K562 (cell line): Measurements from ENCODE around the gene GNS. TPM values are rescaled to one million over a fixed set of nuclear protein-coding genes. Genes with fewer than 3 reads are reported as not detected.
A peak's percentile ranks its signal among the peaks of the same experiment; 100 is the strongest.

Source experiments
- EP300 ChIP-seq: IDR thresholded peaks from 2 replicates; pipeline ENCODE4 v1.6.1; 2012; ENCODE audit warnings: low read length, improper control_type of control experiment
- GTF2F1 ChIP-seq: IDR thresholded peaks from 2 replicates; pipeline ENCODE4 v1.6.1; 2011; ENCODE audit warnings: low read depth, low read length, improper control_type of control experiment
- KLF6 ChIP-seq: fragments of 250-450 bp; sonication (Bioruptor Pico); IDR thresholded peaks from 2 replicates; pipeline ENCODE4 v1.4.0; 2020; ENCODE audit warnings: mild to moderate bottlenecking, moderate library complexity, borderline replicate concordance
- PCBP1 ChIP-seq: fragments of 200-400 bp; formaldehyde crosslinking; IDR thresholded peaks from 2 replicates; pipeline ENCODE4 v1.6.1; 2018; ENCODE audit warnings: mild to moderate bottlenecking, low read depth, low read length; ENCODE audit not compliant: poor library complexity, severe bottlenecking
- ZBTB7A ChIP-seq: IDR thresholded peaks from 2 replicates; pipeline ENCODE4 v1.6.1; 2011; ENCODE audit warnings: low read depth, mild to moderate bottlenecking, low read length, moderate library complexity, borderline replicate concordance; ENCODE audit not compliant: control insufficient read depth
- ZNF561 ChIP-seq: fragments of 450-650 bp; formaldehyde crosslinking; conservative IDR thresholded peaks from 2 replicates; pipeline ENCODE4 v1.4.0; 2020; ENCODE audit warnings: mild to moderate bottlenecking, moderate library complexity
- ZNF586 ChIP-seq: fragments of 450-650 bp; formaldehyde crosslinking; conservative IDR thresholded peaks from 2 replicates; pipeline ENCODE4 v1.4.0; 2020; ENCODE audit warnings: mild to moderate bottlenecking, moderate library complexity
- polyA plus RNA-seq, 8 experiments: library from polyadenylated mRNA; depleted of rRNA in 4 of 8; stranded (reverse) in 5 of 8; unstranded in 3 of 8; fragments of >200 nt; fragmentation: Nextera tagmentation in 2 of 8; fragmentation: Illumina TruSeq in 1 of 8; extraction: Ambion mirVana in 2 of 8; extraction: Trizol in 1 of 8; gene quantifications; 2 replicates each; pipeline versions ENCODE4 v1.2.1 to v1.2.3, GENCODE V29; 2011 to 2014; ENCODE audit warnings: inconsistent platforms in 1 of 8, missing spikeins in 1 of 8
- total RNA-seq, 7 experiments: library from RNA; depleted of rRNA in 6 of 7; stranded (reverse); fragments of >200 nt in 6 of 7; fragmentation: Illumina TruSeq in 2 of 7; extraction: Trizol in 2 of 7; gene quantifications; 2 replicates each; pipeline versions ENCODE4 v1.2.1 to v1.2.3, GENCODE V29; 2011 to 2021; ENCODE audit warnings: low replicate concordance in 1 of 7
- TF ChIP-seq, protein P1 (sequence below): fragments of 200-600 bp; sonication (generic); IDR thresholded peaks from one replicate; pipeline ENCODE4 v1.6.1; 2012; ENCODE audit warnings: mild to moderate bottlenecking, low read depth, low read length, inconsistent platforms
- TF ChIP-seq, protein P2 (sequence below): fragments of 450-650 bp; formaldehyde crosslinking; conservative IDR thresholded peaks from 2 replicates; pipeline ENCODE4 v1.4.0; 2022; ENCODE audit warnings: mild to moderate bottlenecking, missing genetic modification characterization

GNS gene
- total and polyA plus RNA-seq, 9 of the 15 experiments (the other 6 are each of a cell fraction or from before 2014, with no cell fraction given), result 4.6 to 30.3 (median 18.9) TPM

DNA sequence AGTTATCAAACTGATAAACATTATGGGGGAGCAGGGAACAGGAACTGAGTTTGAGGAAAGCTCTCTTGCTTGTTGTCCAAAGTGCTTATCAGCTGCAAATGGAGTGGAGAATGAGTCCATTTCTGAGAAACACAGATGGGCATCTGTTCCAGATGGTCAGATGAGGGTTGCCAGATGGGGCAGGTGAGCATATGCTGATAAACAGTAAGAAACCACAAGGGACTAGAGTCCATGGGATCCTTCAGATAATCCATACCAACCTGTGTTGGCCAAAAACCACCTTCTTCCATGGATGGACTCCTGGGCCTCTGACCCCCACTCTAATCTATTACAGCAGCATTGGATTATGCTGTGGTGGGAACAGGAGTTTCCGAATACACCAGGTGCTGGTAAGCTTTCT, 38.3 kb downstream of the GNS start (continued):
- TF ChIP-seq, protein P1, sequence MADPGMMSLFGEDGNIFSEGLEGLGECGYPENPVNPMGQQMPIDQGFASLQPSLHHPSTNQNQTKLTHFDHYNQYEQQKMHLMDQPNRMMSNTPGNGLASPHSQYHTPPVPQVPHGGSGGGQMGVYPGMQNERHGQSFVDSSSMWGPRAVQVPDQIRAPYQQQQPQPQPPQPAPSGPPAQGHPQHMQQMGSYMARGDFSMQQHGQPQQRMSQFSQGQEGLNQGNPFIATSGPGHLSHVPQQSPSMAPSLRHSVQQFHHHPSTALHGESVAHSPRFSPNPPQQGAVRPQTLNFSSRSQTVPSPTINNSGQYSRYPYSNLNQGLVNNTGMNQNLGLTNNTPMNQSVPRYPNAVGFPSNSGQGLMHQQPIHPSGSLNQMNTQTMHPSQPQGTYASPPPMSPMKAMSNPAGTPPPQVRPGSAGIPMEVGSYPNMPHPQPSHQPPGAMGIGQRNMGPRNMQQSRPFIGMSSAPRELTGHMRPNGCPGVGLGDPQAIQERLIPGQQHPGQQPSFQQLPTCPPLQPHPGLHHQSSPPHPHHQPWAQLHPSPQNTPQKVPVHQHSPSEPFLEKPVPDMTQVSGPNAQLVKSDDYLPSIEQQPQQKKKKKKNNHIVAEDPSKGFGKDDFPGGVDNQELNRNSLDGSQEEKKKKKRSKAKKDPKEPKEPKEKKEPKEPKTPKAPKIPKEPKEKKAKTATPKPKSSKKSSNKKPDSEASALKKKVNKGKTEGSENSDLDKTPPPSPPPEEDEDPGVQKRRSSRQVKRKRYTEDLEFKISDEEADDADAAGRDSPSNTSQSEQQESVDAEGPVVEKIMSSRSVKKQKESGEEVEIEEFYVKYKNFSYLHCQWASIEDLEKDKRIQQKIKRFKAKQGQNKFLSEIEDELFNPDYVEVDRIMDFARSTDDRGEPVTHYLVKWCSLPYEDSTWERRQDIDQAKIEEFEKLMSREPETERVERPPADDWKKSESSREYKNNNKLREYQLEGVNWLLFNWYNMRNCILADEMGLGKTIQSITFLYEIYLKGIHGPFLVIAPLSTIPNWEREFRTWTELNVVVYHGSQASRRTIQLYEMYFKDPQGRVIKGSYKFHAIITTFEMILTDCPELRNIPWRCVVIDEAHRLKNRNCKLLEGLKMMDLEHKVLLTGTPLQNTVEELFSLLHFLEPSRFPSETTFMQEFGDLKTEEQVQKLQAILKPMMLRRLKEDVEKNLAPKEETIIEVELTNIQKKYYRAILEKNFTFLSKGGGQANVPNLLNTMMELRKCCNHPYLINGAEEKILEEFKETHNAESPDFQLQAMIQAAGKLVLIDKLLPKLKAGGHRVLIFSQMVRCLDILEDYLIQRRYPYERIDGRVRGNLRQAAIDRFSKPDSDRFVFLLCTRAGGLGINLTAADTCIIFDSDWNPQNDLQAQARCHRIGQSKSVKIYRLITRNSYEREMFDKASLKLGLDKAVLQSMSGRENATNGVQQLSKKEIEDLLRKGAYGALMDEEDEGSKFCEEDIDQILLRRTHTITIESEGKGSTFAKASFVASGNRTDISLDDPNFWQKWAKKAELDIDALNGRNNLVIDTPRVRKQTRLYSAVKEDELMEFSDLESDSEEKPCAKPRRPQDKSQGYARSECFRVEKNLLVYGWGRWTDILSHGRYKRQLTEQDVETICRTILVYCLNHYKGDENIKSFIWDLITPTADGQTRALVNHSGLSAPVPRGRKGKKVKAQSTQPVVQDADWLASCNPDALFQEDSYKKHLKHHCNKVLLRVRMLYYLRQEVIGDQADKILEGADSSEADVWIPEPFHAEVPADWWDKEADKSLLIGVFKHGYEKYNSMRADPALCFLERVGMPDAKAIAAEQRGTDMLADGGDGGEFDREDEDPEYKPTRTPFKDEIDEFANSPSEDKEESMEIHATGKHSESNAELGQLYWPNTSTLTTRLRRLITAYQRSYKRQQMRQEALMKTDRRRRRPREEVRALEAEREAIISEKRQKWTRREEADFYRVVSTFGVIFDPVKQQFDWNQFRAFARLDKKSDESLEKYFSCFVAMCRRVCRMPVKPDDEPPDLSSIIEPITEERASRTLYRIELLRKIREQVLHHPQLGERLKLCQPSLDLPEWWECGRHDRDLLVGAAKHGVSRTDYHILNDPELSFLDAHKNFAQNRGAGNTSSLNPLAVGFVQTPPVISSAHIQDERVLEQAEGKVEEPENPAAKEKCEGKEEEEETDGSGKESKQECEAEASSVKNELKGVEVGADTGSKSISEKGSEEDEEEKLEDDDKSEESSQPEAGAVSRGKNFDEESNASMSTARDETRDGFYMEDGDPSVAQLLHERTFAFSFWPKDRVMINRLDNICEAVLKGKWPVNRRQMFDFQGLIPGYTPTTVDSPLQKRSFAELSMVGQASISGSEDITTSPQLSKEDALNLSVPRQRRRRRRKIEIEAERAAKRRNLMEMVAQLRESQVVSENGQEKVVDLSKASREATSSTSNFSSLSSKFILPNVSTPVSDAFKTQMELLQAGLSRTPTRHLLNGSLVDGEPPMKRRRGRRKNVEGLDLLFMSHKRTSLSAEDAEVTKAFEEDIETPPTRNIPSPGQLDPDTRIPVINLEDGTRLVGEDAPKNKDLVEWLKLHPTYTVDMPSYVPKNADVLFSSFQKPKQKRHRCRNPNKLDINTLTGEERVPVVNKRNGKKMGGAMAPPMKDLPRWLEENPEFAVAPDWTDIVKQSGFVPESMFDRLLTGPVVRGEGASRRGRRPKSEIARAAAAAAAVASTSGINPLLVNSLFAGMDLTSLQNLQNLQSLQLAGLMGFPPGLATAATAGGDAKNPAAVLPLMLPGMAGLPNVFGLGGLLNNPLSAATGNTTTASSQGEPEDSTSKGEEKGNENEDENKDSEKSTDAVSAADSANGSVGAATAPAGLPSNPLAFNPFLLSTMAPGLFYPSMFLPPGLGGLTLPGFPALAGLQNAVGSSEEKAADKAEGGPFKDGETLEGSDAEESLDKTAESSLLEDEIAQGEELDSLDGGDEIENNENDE, result no peak
- TF ChIP-seq KLF6 (no peak), ZNF561 (no peak), GTF2F1 (no peak), ZNF586 (CRISPR knock-in tag) (no peak), PCBP1 (no peak), ZBTB7A (no peak), EP300 (peak; percentile 84)
- TF ChIP-seq, protein P2, sequence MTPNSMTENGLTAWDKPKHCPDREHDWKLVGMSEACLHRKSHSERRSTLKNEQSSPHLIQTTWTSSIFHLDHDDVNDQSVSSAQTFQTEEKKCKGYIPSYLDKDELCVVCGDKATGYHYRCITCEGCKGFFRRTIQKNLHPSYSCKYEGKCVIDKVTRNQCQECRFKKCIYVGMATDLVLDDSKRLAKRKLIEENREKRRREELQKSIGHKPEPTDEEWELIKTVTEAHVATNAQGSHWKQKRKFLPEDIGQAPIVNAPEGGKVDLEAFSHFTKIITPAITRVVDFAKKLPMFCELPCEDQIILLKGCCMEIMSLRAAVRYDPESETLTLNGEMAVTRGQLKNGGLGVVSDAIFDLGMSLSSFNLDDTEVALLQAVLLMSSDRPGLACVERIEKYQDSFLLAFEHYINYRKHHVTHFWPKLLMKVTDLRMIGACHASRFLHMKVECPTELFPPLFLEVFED (CRISPR knock-in tag), result no peak
